Astrocyte (in vitro differentiated cells and primary cell): ENCODE data around the gene CDH22.

Experiments used
- CTCF ChIP-seq: IDR thresholded peaks from 2 replicates; pipeline ENCODE4 v1.5.1; 2011; ENCODE audit warnings: low read depth, mild to moderate bottlenecking, inconsistent platforms, low read length, moderate library complexity; ENCODE audit not compliant: insufficient read depth
- EZH2 ChIP-seq: IDR thresholded peaks from 2 replicates; pipeline ENCODE4 v1.6.1; 2012; ENCODE audit warnings: mild to moderate bottlenecking, low read length, inconsistent platforms; ENCODE audit not compliant: insufficient read depth

DNA sequence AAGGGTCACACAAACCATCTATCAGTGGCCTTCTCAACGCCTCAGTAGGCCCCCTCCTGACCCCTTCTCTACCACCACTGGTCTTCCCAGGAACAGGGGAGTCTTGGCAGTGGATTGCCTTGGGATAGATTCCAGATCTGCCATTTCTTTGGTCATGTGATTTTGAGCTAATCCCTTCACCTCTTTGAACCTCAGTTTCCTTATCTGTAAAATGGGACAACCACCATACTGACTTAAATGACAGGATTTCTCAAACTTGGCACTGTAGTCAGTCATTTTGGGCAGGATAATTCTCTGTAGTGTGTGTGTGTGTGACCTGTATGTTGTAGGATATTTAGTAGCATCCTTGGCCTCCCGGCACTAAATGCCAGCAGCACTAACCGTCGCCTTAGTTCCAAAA lies 89.1 kb downstream of the CDH22 start:
- no peak for TF ChIP-seq CTCF
- no peak for TF ChIP-seq EZH2
